NCI-H2196 (cell line): ENCODE data around the gene MAPK1.
A peak's percentile ranks its signal among the peaks of the same experiment; 100 is the strongest.

Experiments used
- DNase-seq: peaks from one replicate; lab custom pipeline; 2025; ENCODE audit not compliant: unreplicated experiment; lab: John Stamatoyannopoulos, UW

MAPK1 gene

DNA sequence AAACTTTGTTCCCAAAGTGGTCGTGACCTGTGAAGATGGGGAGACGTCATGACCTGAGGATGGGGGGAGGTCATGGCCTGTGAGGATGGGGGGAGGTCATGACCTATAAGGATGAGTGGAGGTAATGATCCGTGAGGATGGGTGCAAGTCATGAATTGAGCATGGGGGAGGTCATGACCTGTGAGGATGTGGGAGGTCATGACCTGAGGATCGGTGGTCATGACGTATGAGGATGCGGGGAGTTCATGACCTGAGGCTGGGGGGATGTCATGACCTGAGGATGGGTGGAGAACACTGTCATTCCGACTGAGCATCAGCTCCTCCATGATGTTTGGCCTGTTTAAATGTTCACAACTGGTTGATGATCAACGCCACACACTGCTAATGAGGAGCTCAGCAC is 157.8 kb downstream of the MAPK1 start:
- no peak for DNase-seq

DNA sequence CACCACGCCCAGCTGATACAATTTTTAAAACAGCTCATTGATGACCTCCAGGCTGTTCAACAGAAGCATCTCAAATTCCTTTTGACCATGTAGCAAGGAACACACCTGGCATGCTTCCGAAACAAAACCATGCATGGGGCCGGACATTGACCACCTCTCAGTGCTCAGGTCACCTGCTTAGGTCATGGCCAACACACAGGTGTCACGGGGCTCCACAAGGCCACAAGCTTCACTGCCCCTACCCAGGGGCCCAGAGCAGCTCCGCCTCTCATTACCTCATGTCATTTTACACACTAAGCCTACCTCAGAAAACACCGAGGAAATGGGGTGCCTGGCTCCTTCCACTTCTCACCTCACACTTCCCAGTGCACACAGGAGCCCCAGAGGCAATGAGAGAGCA is 158.5 kb downstream of the MAPK1 start:
- DNase-seq: no peak

DNA sequence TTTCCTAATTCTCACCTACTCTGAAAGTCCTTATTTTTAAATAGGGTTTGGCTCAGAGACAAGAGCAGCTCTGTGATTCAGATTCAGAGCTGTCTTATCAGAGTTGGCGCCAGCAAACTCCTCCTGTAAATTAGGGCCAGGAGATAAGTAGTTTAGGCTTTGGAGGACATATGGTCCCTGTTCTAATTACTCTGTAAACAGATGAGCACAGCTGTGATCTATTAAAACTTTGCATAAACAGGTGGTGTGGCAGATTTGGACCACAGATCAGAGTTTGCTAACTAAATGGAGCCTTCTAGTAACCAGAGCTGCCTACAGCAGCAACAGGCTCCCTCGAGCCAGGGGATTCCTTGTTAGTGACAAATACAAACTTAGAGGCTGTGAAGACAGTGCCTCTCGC is 159.8 kb downstream of the MAPK1 start:
- DNase-seq: peak; percentile 7
